Adipocyte (in vitro differentiated cells): Measurements from ENCODE around the gene KCNJ6.
"Not testable (repeated sequence)": the region's sequence is repeated elsewhere in the genome, so short reads cannot be mapped to it uniquely, and the experiment has no call there.

Experiments
- DNase-seq: peaks from one replicate; pipeline ENCODE4 v3.0.0-alpha.2; 2015; ENCODE audit warnings: low read depth
- H3K27me3 ChIP-seq: replicated peaks from 2 replicates; pipeline ENCODE4 v1.7.0; 2013; ENCODE audit warnings: mild to moderate bottlenecking, low read length, moderate library complexity; ENCODE audit not compliant: control insufficient read depth, insufficient read depth
- H3K36me3 ChIP-seq: 2 replicates; pipeline ENCODE4 v1.7.0; 2013; ENCODE audit warnings: low read length, mild to moderate bottlenecking, moderate library complexity; ENCODE audit not compliant: control insufficient read depth, insufficient read depth, severe bottlenecking
- H3K4me1 ChIP-seq: 2 replicates; pipeline ENCODE4 v1.7.0; 2013; ENCODE audit warnings: mild to moderate bottlenecking, low read length, moderate library complexity; ENCODE audit not compliant: control insufficient read depth, insufficient read depth
- H3K4me3 ChIP-seq: 2 replicates; pipeline ENCODE4 v1.7.0; 2013; ENCODE audit warnings: mild to moderate bottlenecking, low read length, moderate library complexity
- H3K9ac ChIP-seq: 2 replicates; pipeline ENCODE4 v1.7.0; 2013; ENCODE audit warnings: mild to moderate bottlenecking, low read length, moderate library complexity
- H3K9me3 ChIP-seq: 2 replicates; pipeline ENCODE4 v1.7.0; 2013; ENCODE audit warnings: mild to moderate bottlenecking, low read length, moderate library complexity; ENCODE audit not compliant: control insufficient read depth

Gene KCNJ6

GRCh38 chr21:37936010-37936785 lies 19.9 kb upstream of the KCNJ6 start:
- no peaks in the 10 kb centered on the region for H3K4me1 ChIP-seq
- no peak for DNase-seq
- H3K36me3 ChIP-seq: no peaks in the 10 kb centered on the region
- peaks cover 38% of the 10 kb centered on the region for H3K9me3 ChIP-seq
- H3K9ac ChIP-seq: no peak overlapping the region
- no peak overlapping the region for H3K4me3 ChIP-seq
- peaks cover 6% of the 10 kb centered on the region for H3K27me3 ChIP-seq

- Histone ChIP-seq H3K36me3 (no peaks in the 10 kb centered on the region), H3K4me3 (no peak overlapping the region), H3K9ac (no peak overlapping the region), H3K4me1 (no peaks in the 10 kb centered on the region), H3K9me3 (peaks cover 37% of the 10 kb centered on the region), H3K27me3 (peaks cover 6% of the 10 kb centered on the region)
- DNase-seq: no peak
Measured at GRCh38 chr21:37932936-37933335, 16.7 kb upstream of the KCNJ6 start.

- Histone ChIP-seq H3K4me1 (no peaks in the 10 kb centered on the region), H3K27me3 (peaks cover 11% of the 10 kb centered on the region), H3K36me3 (no peaks in the 10 kb centered on the region), H3K4me3 (no peak overlapping the region), H3K9ac (no peak overlapping the region), H3K9me3 (peaks cover 33% of the 10 kb centered on the region)
- no peak for DNase-seq
Measured at GRCh38 chr21:37927711-37928110, 11.5 kb upstream of the KCNJ6 start.

- no peaks in the 10 kb centered on the region for H3K9me3 ChIP-seq
- DNase-seq: peak; percentile 16
- H3K36me3 ChIP-seq: no peaks in the 10 kb centered on the region
- no peak overlapping the region for H3K4me3 ChIP-seq
- no peak overlapping the region for H3K9ac ChIP-seq
- H3K27me3 ChIP-seq: peaks cover 27% of the 10 kb centered on the region
- no peaks in the 10 kb centered on the region for H3K4me1 ChIP-seq
Measured at GRCh38 chr21:37921091-37921490, 4.8 kb upstream of the KCNJ6 start.

- peaks cover 35% of the 10 kb centered on the region for H3K27me3 ChIP-seq
- H3K36me3 ChIP-seq, H3K9ac ChIP-seq, DNase-seq, H3K9me3 ChIP-seq, H3K4me1 ChIP-seq, H3K4me3 ChIP-seq: not testable (repeated sequence)
Measured at GRCh38 chr21:37920302-37920701, 4.0 kb upstream of the KCNJ6 start.

- no peaks in the 10 kb centered on the region for H3K36me3 ChIP-seq
- peak; percentile 69 for DNase-seq
- no peaks in the 10 kb centered on the region for H3K9me3 ChIP-seq
- no peak overlapping the region for H3K9ac ChIP-seq
- H3K4me1 ChIP-seq: peaks cover 6% of the 10 kb centered on the region
- no peak overlapping the region for H3K4me3 ChIP-seq
- peaks cover 52% of the 10 kb centered on the region for H3K27me3 ChIP-seq
Measured at GRCh38 chr21:37917612-37918011, 1.4 kb upstream of the KCNJ6 start.

GRCh38 chr21:37915941-37916309 lies 332 bp downstream of the KCNJ6 start:
- Histone ChIP-seq H3K27me3 (peaks cover 56% of the 10 kb centered on the region), H3K36me3 (no peaks in the 10 kb centered on the region), H3K9me3 (no peaks in the 10 kb centered on the region), H3K9ac (no peak overlapping the region), H3K4me3 (peak overlapping the region; percentile 71), H3K4me1 (peaks cover 6% of the 10 kb centered on the region)
- DNase-seq: no peak

- no peaks in the 10 kb centered on the region for H3K9me3 ChIP-seq
- H3K9ac ChIP-seq: no peak overlapping the region
- peak overlapping the region; percentile 71 for H3K4me3 ChIP-seq
- peaks cover 56% of the 10 kb centered on the region for H3K27me3 ChIP-seq
- DNase-seq: peak; percentile 19
- no peaks in the 10 kb centered on the region for H3K36me3 ChIP-seq
- peaks cover 6% of the 10 kb centered on the region for H3K4me1 ChIP-seq
Measured at GRCh38 chr21:37915497-37915911, 753 bp downstream of the KCNJ6 start.

GRCh38 chr21:37912616-37913015 lies 3.6 kb downstream of the KCNJ6 start:
- no peak for DNase-seq
- Histone ChIP-seq H3K4me3 (no peak overlapping the region), H3K36me3 (no peaks in the 10 kb centered on the region), H3K4me1 (peaks cover 6% of the 10 kb centered on the region), H3K9me3 (no peaks in the 10 kb centered on the region), H3K9ac (no peak overlapping the region), H3K27me3 (peaks cover 63% of the 10 kb centered on the region)

- H3K4me1 ChIP-seq: no peaks in the 10 kb centered on the region
- H3K9me3 ChIP-seq: no peaks in the 10 kb centered on the region
- no peaks in the 10 kb centered on the region for H3K36me3 ChIP-seq
- H3K4me3 ChIP-seq: no peak overlapping the region
- H3K9ac ChIP-seq: no peak overlapping the region
- DNase-seq: no peak
- H3K27me3 ChIP-seq: peaks cover 68% of the 10 kb centered on the region
Measured at GRCh38 chr21:37909936-37910335, 6.3 kb downstream of the KCNJ6 start.

GRCh38 chr21:37908691-37909090 lies 7.6 kb downstream of the KCNJ6 start:
- Histone ChIP-seq H3K4me3 (no peak overlapping the region), H3K9ac (no peak overlapping the region), H3K36me3 (no peaks in the 10 kb centered on the region), H3K9me3 (no peaks in the 10 kb centered on the region), H3K4me1 (no peaks in the 10 kb centered on the region), H3K27me3 (peaks cover 63% of the 10 kb centered on the region)
- DNase-seq: no peak

- no peak overlapping the region for H3K9ac ChIP-seq
- no peaks in the 10 kb centered on the region for H3K36me3 ChIP-seq
- H3K9me3 ChIP-seq: no peaks in the 10 kb centered on the region
- H3K4me3 ChIP-seq: no peak overlapping the region
- H3K27me3 ChIP-seq: peaks cover 58% of the 10 kb centered on the region
- DNase-seq: no peak
- no peaks in the 10 kb centered on the region for H3K4me1 ChIP-seq
Measured at GRCh38 chr21:37907076-37907475, 9.2 kb downstream of the KCNJ6 start.
